ENCODE data around the gene TMEM168.

Gene TMEM168

GRCh38 chr7:112721366-112721765 lies 68.8 kb downstream of the TMEM168 start:
- DNase-seq (ENCODE audit: low read depth in 1 of 2, low spot score in 1 of 2) = no peak

GRCh38 chr7:112715525-112715924 lies 74.7 kb downstream of the TMEM168 start:
- no peak for DNase-seq (ENCODE audit: low read depth in 1 of 2, low spot score in 1 of 2)

DNA sequence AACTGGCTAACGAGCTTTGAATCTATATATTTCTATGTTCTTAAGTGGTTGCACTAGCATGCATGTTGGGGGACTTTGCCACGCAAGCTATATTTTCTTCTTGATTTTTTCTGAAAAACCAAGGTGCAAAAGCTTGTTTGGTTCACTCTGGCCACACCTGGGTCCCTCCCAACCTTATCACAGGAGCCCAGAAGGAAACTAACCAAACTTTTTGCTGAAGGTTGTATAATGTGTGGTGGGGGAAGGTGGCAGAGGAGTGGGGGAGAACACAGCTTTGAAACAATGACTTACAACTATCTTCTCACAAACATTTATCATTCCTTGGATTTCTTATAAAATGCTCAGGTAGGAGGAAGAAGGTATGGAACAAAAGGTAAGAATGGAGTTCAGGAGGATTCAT lies 75.3 kb downstream of the TMEM168 start:
- no peak for DNase-seq (ENCODE audit: low read depth in 1 of 2, low spot score in 1 of 2)

Measured in activated CD4-positive, alpha-beta T cell treated with anti-CD3 and anti-CD28 coated beads, Interleukin-2, amount 50 U/mL, for 24 hours (primary cell).